PC-9 (cell line): ENCODE data around the gene KRTAP10-12. TPM values are rescaled to one million over a fixed set of nuclear protein-coding genes. Genes with fewer than 3 reads are reported as not detected.

Experiments
- BruUV-seq: library from RNA; stranded (reverse); fragments of 400-500 nt; replicated peaks from 2 replicates; lab custom pipeline; 2021; lab: Mats Ljungman, UMichigan
- CTCF ChIA-PET: fragments of 300-600 bp; sonication (Branson Sonifier 250); formaldehyde crosslinking; loops from one replicate; lab custom pipeline; 2022; ENCODE audit warnings: antibody characterized with exemption; lab: Charles Lee
- POLR2A ChIA-PET: fragments of 300-600 bp; sonication (Branson Sonifier 250); formaldehyde crosslinking; loops from one replicate; lab custom pipeline; 2022; ENCODE audit warnings: antibody characterized with exemption; ENCODE audit not compliant: unreplicated experiment; lab: Charles Lee
- DNase-seq, 2 experiments: peaks; one replicate each; pipeline versions ENCODE4 v3.0.0 to v3.0.0-alpha.2; 2015 to 2022; ENCODE audit warnings: mixed read lengths in 1 of 2
- H2AFZ ChIP-seq: fragments of 200-600 bp; sonication (generic); 2 replicates; pipeline ENCODE4 v1.8.1; 2017; ENCODE audit warnings: antibody characterized with exemption
- H3F3A ChIP-seq: fragments of 200-600 bp; sonication (generic); 2 replicates; pipeline ENCODE4 v1.8.1; 2017; ENCODE audit warnings: antibody characterized with exemption, mild to moderate bottlenecking, low read depth; ENCODE audit not compliant: insufficient read depth
- H3K27ac ChIP-seq: fragments of 200-600 bp; sonication (generic); 2 replicates; pipeline ENCODE4 v1.6.1; 2016; ENCODE audit warnings: mixed run types
- H3K27me3 ChIP-seq: fragments of 200-600 bp; sonication (generic); 2 replicates; pipeline ENCODE4 v1.6.1; 2016; ENCODE audit warnings: low read depth, mixed run types; ENCODE audit not compliant: insufficient read depth
- H3K36me3 ChIP-seq: fragments of 200-600 bp; sonication (generic); 2 replicates; pipeline ENCODE4 v1.6.1; 2016; ENCODE audit warnings: low read depth, mixed run types
- H3K4me1 ChIP-seq: fragments of 200-600 bp; sonication (generic); replicated peaks from 2 replicates; pipeline ENCODE4 v1.6.1; 2016; ENCODE audit warnings: mixed run types; ENCODE audit not compliant: insufficient read depth
- H3K4me2 ChIP-seq: fragments of 200-600 bp; sonication (generic); 2 replicates; pipeline ENCODE4 v1.6.1; 2017; ENCODE audit warnings: mixed run types
- H3K4me3 ChIP-seq: fragments of 200-600 bp; sonication (generic); 2 replicates; pipeline ENCODE4 v1.6.1; 2016; ENCODE audit warnings: mixed run types
- H3K79me2 ChIP-seq: fragments of 200-600 bp; sonication (generic); 2 replicates; pipeline ENCODE4 v1.6.1; 2017; ENCODE audit warnings: low read depth, mixed run types
- H3K9me2 ChIP-seq: fragments of 200-600 bp; sonication (generic); 2 replicates; pipeline ENCODE4 v1.8.1; 2017; ENCODE audit warnings: mild to moderate bottlenecking; ENCODE audit not compliant: insufficient read depth
- H3K9me3 ChIP-seq: fragments of 200-600 bp; sonication (generic); 2 replicates; pipeline ENCODE4 v1.8.1; 2016; ENCODE audit warnings: low read depth; ENCODE audit not compliant: insufficient read depth
- H4K20me1 ChIP-seq: fragments of 200-600 bp; sonication (generic); 2 replicates; pipeline ENCODE4 v1.8.1; 2017; ENCODE audit not compliant: insufficient read depth
- CTCF ChIP-seq: fragments of 200-600 bp; sonication (generic); conservative IDR thresholded peaks from 2 replicates; pipeline ENCODE4 v1.6.1; 2017; ENCODE audit warnings: mixed run types, antibody characterized with exemption, mild to moderate bottlenecking, moderate library complexity
- EZH2 ChIP-seq: fragments of 200-600 bp; sonication (generic); IDR thresholded peaks from 2 replicates; pipeline ENCODE4 v1.8.0; 2017; ENCODE audit warnings: antibody characterized with exemption, low read depth
- intact Hi-C: fragments of 100-400 bp; cut with micrococcal nuclease; formaldehyde crosslinking; loops from one replicate; pipeline ENCODE4 v1.10.0; 2022; ENCODE audit not compliant: unreplicated experiment
- total RNA-seq: library from RNA; stranded (reverse); gene quantifications from 2 replicates; pipeline ENCODE4 v1.2.3, GENCODE V29; 2021

Gene KRTAP10-12
- total RNA-seq, 1 experiment from 2014 or later: not detected

DNA sequence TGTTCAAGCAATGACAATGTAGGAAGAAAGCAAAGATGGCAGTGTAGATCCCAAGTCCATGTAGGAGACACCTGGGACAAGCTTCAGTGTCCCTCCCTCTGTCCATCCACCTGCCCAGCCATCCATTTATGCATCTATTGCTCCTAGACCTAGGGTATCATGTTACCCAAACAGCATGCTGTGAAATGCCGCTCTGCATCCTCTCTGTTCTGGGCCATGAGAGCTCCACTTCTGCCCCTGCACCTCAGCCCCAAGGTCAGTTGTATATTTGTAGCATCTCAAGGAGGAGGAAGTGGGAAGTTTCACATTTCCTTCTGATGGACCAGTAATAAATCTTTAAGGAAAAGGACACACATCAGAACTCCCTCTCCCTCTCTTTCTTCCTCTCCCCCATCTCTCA is 42.3 kb downstream of the KRTAP10-12 start:
- Histone ChIP-seq H3F3A (no peaks in the 10 kb centered on the region), H3K4me3 (no peak overlapping the region), H3K27me3 (peaks cover 13% of the 10 kb centered on the region), H3K9me2 (no peaks in the 10 kb centered on the region), H3K27ac (no peak overlapping the region), H4K20me1 (no peaks in the 10 kb centered on the region), H3K4me1 (peaks cover 10% of the 10 kb centered on the region; the same call in 1 of the 2 replicates), H3K4me2 (no peak overlapping the region), H3K9me3 (no peaks in the 10 kb centered on the region), H3K79me2 (no peaks in the 10 kb centered on the region), H2AFZ (no peak overlapping the region), H3K36me3 (no peaks in the 10 kb centered on the region)
- ChIA-PET CTCF (no interaction called here), POLR2A (no interaction called here)
- DNase-seq: no peak
- BruUV-seq: no TSS peak
- TF ChIP-seq EZH2 (no peak), CTCF (no peak)
- intact Hi-C loops: no loop called here

DNA sequence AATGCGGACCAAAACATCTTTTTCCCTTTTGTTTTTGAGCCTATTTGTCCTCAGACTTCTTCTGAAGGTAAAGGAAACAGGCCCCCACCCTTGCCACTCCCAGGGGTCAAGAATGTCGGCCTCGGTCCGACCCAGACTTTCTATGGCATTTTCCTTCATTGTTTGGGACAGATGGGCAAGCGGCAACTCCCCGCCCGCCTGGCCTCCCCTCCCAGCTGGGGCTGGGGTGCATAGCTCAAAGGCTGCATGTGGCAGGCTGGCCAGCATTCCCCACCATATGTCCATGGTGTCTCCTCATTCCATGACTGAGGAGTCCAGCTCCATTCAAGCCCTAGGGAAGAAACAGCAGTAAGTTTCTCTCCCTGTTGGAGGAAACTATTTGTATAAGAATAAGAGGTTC is 43.8 kb downstream of the KRTAP10-12 start:
- Histone ChIP-seq H3F3A (no peaks in the 10 kb centered on the region), H3K79me2 (no peaks in the 10 kb centered on the region), H3K4me1 (peaks cover 10% of the 10 kb centered on the region; the same call in 1 of the 2 replicates), H3K27me3 (peaks cover 13% of the 10 kb centered on the region), H3K9me3 (no peaks in the 10 kb centered on the region), H4K20me1 (no peaks in the 10 kb centered on the region), H3K9me2 (no peaks in the 10 kb centered on the region), H3K36me3 (no peaks in the 10 kb centered on the region), H2AFZ (no peak overlapping the region), H3K4me2 (no peak overlapping the region), H3K27ac (no peak overlapping the region), H3K4me3 (no peak overlapping the region)
- CTCF ChIA-PET: interaction anchor here (0.5 kb wide), 1 partner anchor 191 kb away, joined by 9 read pairs; no protein-coding TSS in a partner anchor
- no peak for TF ChIP-seq CTCF
- no peak for TF ChIP-seq EZH2
- intact Hi-C loops: no loop called here
- DNase-seq: no peak
- POLR2A ChIA-PET: no interaction called here
- no TSS peak for BruUV-seq

- Histone ChIP-seq H3K9me3 (no peaks in the 10 kb centered on the region), H3K27me3 (peaks cover 13% of the 10 kb centered on the region), H3K27ac (no peak overlapping the region), H3K4me3 (no peak overlapping the region), H3K9me2 (no peaks in the 10 kb centered on the region), H4K20me1 (no peaks in the 10 kb centered on the region), H3K36me3 (no peaks in the 10 kb centered on the region), H3K4me2 (no peak overlapping the region), H3K4me1 (peaks cover under 1% of the 10 kb centered on the region; the same call in 1 of the 2 replicates), H3F3A (no peaks in the 10 kb centered on the region), H2AFZ (no peak overlapping the region), H3K79me2 (no peaks in the 10 kb centered on the region)
- CTCF ChIA-PET: interaction anchor here (0.6 to 1.0 kb wide), 3 partner anchors 190 to 388 kb away, joined by 5 to 7 read pairs (median 6); no protein-coding TSS in a partner anchor
- POLR2A ChIA-PET: no interaction called here
- DNase-seq: no peak
- no TSS peak for BruUV-seq
- intact Hi-C loops: no loop called here
- TF ChIP-seq CTCF (no peak), EZH2 (no peak)
Observed at GRCh38 chr21:44741921-44742320, 44.9 kb downstream of the KRTAP10-12 start.
